ENCODE data around the gene QKI.
A peak's percentile ranks its signal among the peaks of the same experiment; 100 is the strongest.

Gene QKI

GRCh38 chr6:163520956-163521355, 106.4 kb downstream of the QKI start:
- TF ChIP-seq POLR2A (IDR thresholded peaks at IDR 0.05; ENCODE audit: low read depth, low read length), result no peak
- DNase-seq (ENCODE audit: insufficient read length, low spot score), result no peak
- no peak for FAIRE-seq

DNA sequence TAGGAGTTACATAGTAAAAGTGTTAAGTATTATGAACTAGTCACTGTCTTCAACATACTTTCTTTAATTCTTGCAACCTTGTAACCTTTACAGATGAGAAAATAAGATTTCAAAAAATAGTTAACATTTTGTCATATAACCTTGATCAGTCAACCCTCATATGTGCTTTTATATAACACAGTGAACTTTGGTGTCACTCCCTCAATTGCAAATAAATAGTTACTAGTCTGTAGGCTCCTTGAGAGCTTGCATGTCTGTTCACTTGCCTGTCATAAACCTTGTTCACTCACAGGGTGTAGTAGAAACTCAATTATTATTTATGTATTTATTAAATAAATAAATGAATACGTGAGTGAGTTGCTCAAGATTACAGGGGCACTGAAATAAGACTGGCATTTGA, 107.5 kb downstream of the QKI start:
- no peak for TF ChIP-seq POLR2A (IDR thresholded peaks at IDR 0.05; ENCODE audit: low read depth, low read length)
- DNase-seq (ENCODE audit: insufficient read length, low spot score), result no peak
- no peak for FAIRE-seq

DNA sequence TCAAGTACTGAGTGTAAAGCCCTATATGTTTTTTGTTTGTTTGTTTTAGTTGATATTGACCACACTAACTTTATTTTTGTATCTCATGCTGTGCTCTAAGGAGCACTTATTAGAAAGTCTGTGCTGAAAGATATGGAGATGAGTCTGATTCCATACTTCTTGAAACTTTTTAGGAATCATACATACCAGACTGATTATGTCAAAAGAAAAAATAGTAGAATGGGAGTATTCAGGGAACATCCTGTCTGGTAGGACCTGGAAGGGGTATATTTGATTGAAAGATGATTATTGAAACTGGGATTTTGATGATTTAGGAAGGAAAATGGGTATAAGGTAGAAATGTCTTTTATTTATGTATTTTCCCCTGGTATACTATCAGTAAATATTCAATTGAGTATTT, 111.4 kb downstream of the QKI start:
- FAIRE-seq, result no peak
- TF ChIP-seq POLR2A (IDR thresholded peaks at IDR 0.05; ENCODE audit: low read depth, low read length), result no peak
- DNase-seq (ENCODE audit: insufficient read length, low spot score), result no peak

- no peak for DNase-seq (ENCODE audit: insufficient read length, low spot score)
- FAIRE-seq, result no peak
- no peak for TF ChIP-seq POLR2A (IDR thresholded peaks at IDR 0.05; ENCODE audit: low read depth, low read length)
Measured at GRCh38 chr6:163526346-163526745, 111.8 kb downstream of the QKI start.

DNA sequence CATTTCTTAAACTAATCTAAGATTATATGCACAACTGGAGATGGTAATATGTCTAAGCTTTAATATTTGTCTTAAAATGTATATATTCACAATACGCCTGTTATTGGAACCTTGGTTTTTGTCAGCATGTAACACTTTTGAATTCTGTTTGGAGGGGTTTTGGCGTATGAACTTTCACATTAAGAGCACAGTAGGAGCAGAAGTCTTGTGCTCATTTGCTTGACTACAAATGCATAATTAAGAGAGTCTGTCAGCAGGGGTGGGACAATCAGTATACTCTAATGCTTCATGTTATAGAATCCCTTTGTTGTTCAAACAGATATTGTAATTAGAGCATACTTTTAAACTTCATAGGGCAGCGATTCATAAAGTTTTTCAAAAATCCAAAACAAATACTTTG, 112.8 kb downstream of the QKI start:
- FAIRE-seq (no peak), DNase-seq (ENCODE audit: insufficient read length, low spot score) (no peak)
- no peak for TF ChIP-seq POLR2A (IDR thresholded peaks at IDR 0.05; ENCODE audit: low read depth, low read length)

- TF ChIP-seq POLR2A (IDR thresholded peaks at IDR 0.05; ENCODE audit: low read depth, low read length), result no peak
- DNase-seq (ENCODE audit: insufficient read length, low spot score) (peak; percentile 0), FAIRE-seq (no peak)
Measured at GRCh38 chr6:163529605-163530004, 115.1 kb downstream of the QKI start.

GRCh38 chr6:163530406-163530805, 115.9 kb downstream of the QKI start:
- TF ChIP-seq POLR2A (IDR thresholded peaks at IDR 0.05; ENCODE audit: low read depth, low read length), result no peak
- no peak for FAIRE-seq
- no peak for DNase-seq (ENCODE audit: insufficient read length, low spot score)

- DNase-seq (ENCODE audit: insufficient read length, low spot score) (no peak), FAIRE-seq (no peak)
- no peak for TF ChIP-seq POLR2A (IDR thresholded peaks at IDR 0.05; ENCODE audit: low read depth, low read length)
Measured at GRCh38 chr6:163531122-163531521, 116.6 kb downstream of the QKI start.

DNA sequence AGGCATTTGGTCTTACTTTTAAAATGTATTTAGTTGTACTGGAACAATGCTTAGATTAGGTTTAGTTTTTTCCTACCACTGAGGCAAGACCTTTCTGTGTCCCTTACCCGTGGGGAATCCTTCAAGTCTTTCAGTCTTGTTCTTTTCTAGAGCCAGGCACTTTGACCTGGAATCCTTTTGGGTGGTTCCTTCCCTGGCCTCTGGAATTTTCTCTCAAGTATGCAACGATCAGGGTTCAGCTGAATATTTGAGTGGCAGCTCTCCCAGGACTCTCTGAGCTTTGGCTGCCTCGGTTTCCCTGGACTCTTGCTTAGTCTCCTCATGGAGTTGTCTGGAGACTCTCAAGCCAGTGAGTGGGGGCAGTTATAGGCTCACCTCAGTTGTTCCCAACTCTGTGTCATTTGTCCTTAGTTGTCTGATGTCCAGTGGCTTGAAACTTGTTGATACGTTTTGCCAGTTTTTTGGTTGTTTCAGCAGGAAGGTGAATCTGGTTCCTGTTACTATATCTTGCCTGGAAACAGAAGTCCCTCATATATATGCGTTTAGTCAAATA, 118.1 kb downstream of the QKI start:
- no peak for FAIRE-seq
- DNase-seq (ENCODE audit: insufficient read length, low spot score), result no peak
- TF ChIP-seq POLR2A (IDR thresholded peaks at IDR 0.05; ENCODE audit: low read depth, low read length), result no peak

GRCh38 chr6:163533443-163533842, 118.9 kb downstream of the QKI start:
- DNase-seq (ENCODE audit: insufficient read length, low spot score) (no peak), FAIRE-seq (no peak)
- TF ChIP-seq POLR2A (IDR thresholded peaks at IDR 0.05; ENCODE audit: low read depth, low read length), result no peak

DNA sequence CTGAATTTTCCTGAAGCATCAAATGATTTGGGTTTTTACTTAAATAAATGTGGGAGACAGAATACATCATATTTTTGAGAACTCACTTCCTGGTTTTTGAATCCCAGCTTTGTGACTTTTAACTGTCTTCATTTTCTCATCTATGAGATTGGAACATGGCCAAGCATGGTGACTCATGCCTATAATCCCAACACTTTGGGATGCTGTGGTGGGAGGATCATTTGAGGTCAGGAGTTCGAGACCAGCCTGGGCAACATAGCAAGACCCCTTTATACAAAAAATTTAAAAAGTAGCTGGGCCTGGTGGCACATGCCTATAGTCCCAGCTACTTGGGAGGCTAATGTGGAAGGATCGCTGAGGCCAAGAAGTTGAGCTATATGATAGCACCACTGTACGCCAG, 122.3 kb downstream of the QKI start:
- FAIRE-seq (no peak), DNase-seq (ENCODE audit: insufficient read length, low spot score) (no peak)

DNA sequence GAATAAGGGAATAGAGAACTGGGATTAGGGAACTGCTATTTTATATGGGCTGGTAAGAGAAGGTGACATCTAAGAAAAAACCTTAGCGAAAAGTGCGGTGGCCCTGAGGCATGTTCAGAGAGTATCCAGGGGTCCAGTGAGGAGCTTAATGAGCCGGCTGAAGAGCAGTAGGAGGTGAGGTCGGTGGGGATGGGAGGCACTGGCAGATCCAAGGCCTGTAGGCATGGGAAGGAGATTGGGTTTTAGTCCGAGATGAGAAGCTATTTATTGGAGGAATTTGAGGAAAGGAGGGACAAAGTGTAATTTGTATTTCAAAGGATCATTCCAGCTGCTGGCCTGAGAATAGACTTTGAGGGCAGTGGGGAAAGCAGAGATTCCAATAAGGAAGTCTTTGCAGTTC, 123.8 kb downstream of the QKI start:
- no peak for TF ChIP-seq POLR2A (IDR thresholded peaks at IDR 0.05; ENCODE audit: low read depth, low read length)
- DNase-seq (ENCODE audit: insufficient read length, low spot score) (no peak), FAIRE-seq (no peak)

More for the DNA sequence above, 122.3 kb downstream of the QKI start:
- no peak for TF ChIP-seq POLR2A (IDR thresholded peaks at IDR 0.05; ENCODE audit: low read depth, low read length)

GRCh38 chr6:163539101-163539762, 124.7 kb downstream of the QKI start:
- no peak for DNase-seq (ENCODE audit: insufficient read length, low spot score)
- TF ChIP-seq POLR2A (IDR thresholded peaks at IDR 0.05; ENCODE audit: low read depth, low read length), result no peak
- FAIRE-seq, result no peak

- DNase-seq (ENCODE audit: insufficient read length, low spot score) (no peak), FAIRE-seq (no peak)
- TF ChIP-seq POLR2A (IDR thresholded peaks at IDR 0.05; ENCODE audit: low read depth, low read length), result no peak
Measured at GRCh38 chr6:163543321-163543720, 128.8 kb downstream of the QKI start.

- DNase-seq (ENCODE audit: insufficient read length, low spot score), result no peak
- no peak for FAIRE-seq
- no peak for TF ChIP-seq POLR2A (IDR thresholded peaks at IDR 0.05; ENCODE audit: low read depth, low read length)
Measured at GRCh38 chr6:163545370-163545769, 130.9 kb downstream of the QKI start.
